Skeletal muscle cell (primary cell): ENCODE measurements around the gene ZC3H4.
"Not testable (repeated sequence)": the region's sequence is repeated elsewhere in the genome, so short reads cannot be mapped to it uniquely, and the experiment has no call there.

Experiments
- DNase-seq: peaks from one replicate; pipeline ENCODE4 v3.0.0-alpha.2; 2010; ENCODE audit warnings: low read depth
- H3K4me3 ChIP-seq: 2 replicates; pipeline ENCODE4 v1.5.1; 2011; ENCODE audit warnings: low read depth, mild to moderate bottlenecking, control low read depth, low read length, moderate library complexity

ZC3H4 gene

GRCh38 chr19:47093841-47094240, 19.7 kb downstream of the ZC3H4 start:
- DNase-seq, result no peak
- H3K4me3 ChIP-seq, result no peak overlapping the region

- no peak for DNase-seq
- no peak overlapping the region for H3K4me3 ChIP-seq
These were observed 20.3 kb downstream of the ZC3H4 start for GRCh38 chr19:47093254-47093653.

- H3K4me3 ChIP-seq, result no peak overlapping the region
- DNase-seq, result no peak
These were observed 23.7 kb downstream of the ZC3H4 start for GRCh38 chr19:47089767-47090350.

GRCh38 chr19:47086280-47086679, 27.3 kb downstream of the ZC3H4 start:
- no peak overlapping the region for H3K4me3 ChIP-seq
- DNase-seq, result no peak

DNA sequence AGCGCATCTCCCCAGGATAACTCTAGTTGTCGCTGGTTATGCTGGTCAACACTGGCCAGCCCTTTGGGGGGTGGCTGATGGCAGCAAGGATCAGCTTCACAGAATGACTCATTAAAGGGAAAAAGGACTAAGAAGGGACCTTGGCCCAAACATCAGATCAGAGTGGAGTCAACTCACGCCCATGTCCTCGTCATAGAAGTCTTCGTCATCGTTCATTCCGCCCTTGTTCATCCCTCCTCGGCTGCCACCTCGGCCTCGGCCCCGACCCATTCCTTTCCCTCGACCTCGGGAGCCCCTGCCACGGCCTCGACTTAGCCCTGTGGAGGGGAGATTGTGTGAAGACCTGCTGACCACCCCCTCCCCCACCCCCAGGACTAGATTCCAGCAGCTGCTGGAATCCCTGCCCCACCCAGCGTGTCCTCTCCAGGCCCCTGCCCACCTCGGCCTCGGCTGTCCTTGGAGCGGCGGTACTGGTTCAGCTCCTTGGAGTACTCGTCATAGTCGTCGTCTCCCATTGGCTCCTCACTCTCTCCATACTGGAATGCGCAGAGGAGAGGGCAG, 28.6 kb downstream of the ZC3H4 start:
- no peak overlapping the region for H3K4me3 ChIP-seq
- DNase-seq, result no peak

DNA sequence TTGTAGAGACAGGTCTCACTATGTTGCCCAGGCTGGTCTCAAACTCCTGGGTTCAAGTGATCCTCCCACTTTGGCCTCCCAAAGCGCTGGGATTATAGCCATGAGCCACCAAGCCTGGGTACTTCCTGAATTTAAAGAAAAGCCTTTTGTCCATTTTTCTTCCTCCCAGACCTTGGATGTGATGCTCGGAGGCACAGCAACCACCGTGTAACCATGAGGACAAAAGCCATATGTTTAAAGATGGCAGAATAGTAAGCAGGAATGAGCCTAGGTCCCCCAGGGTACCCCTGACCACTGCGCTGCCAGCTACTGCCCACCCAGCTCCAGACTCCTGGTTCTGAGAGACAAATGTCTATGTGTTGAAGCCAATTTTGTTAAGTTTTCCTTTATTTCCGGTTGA, 31.1 kb downstream of the ZC3H4 start:
- no peak for DNase-seq

GRCh38 chr19:47081095-47081494, 32.5 kb downstream of the ZC3H4 start:
- no peak overlapping the region for H3K4me3 ChIP-seq
- no peak for DNase-seq

More for the DNA sequence above, 31.1 kb downstream of the ZC3H4 start:
- H3K4me3 ChIP-seq, result no peak overlapping the region

DNA sequence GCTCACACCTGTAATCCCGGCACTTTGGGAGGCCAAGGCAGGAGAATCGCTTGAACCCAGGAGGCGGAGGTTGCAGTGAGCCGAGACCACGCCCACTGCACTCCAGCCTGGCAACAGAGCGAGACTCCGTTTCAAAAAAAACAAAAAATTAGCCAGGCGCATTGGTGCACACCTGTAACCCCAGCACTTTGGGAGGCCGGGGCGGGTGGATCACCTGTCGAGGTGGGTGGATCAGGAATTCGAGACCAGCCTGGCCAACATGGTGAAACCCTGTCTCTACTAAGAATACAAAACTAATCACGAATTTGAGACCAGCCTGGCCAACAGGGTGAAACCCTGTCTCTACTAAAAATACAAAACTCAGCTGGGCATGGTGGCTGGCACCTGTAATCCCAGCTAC, 35.2 kb downstream of the ZC3H4 start:
- not testable (repeated sequence) for DNase-seq, H3K4me3 ChIP-seq

DNA sequence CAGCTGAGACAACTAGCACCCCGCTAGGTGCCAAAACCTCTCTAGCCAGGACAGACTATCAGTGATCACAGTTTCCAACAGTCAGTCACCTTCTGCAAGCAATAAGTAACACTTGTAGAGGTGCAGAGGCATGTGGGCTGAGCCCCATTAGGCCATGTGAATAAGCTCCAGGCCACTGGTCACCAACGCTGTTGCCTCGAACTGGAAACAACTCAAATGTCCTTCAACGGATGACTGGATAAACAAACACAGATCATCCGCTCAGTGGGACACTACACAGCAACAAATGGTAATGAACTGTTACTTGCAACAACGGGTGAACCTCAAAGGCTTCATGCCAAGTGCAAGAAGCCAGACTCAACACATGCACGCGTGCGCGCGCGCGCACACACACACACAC, 37.6 kb downstream of the ZC3H4 start:
- no peak overlapping the region for H3K4me3 ChIP-seq
- DNase-seq, result no peak

- no peak overlapping the region for H3K4me3 ChIP-seq
- no peak for DNase-seq
These were observed 38.3 kb downstream of the ZC3H4 start for GRCh38 chr19:47075179-47075810.

- no peak for DNase-seq
These were observed 39.0 kb downstream of the ZC3H4 start for GRCh38 chr19:47074621-47075020.

GRCh38 chr19:47073574-47073973, 40.0 kb downstream of the ZC3H4 start:
- no peak overlapping the region for H3K4me3 ChIP-seq
- no peak for DNase-seq

More at GRCh38 chr19:47074621-47075020, 39.0 kb downstream of the ZC3H4 start:
- H3K4me3 ChIP-seq, result no peak overlapping the region

DNA sequence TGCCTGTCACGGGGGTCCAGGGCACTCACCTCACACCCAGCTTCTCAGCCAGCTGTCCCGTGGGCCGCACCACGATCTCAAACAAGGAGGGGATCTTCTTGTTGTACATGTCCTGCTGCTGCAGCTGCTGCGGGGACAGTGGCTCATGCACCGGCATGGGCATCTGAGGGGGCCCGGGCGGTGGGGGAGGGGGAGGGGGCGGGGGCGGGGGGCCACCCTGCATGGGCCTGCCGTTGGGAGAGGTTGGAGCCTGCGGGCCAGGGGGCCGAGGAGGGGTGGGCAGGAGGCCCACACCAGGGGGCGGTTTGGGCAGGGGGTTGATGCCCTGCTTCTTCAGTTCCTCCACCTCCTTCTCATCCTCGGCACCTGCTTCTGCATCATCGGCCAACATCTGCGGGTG, 41.3 kb downstream of the ZC3H4 start:
- no peak overlapping the region for H3K4me3 ChIP-seq
- DNase-seq, result no peak

- DNase-seq, result no peak
- H3K4me3 ChIP-seq, result no peak overlapping the region
These were observed 41.8 kb downstream of the ZC3H4 start for GRCh38 chr19:47071731-47072130.

DNA sequence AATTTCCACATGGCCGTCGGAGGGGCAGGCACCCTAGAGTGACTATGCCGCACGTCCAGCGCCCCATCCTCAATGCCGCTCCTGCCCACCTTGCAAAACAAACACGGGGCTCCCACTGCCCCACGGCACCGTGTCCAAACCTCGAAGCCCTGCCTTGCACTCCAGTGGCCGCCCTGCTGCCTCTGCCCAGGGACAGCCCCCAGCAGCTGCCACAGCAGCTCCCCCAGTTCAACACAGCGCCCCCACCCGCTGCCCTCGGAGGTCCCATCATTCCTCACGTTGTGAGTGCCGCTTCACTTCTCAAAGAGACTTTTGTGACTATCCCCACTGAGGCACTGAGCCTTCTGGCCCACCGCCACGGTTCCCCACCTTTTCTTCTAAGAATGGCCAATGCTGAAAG, 42.8 kb downstream of the ZC3H4 start:
- no peak overlapping the region for H3K4me3 ChIP-seq
- DNase-seq, result no peak

DNA sequence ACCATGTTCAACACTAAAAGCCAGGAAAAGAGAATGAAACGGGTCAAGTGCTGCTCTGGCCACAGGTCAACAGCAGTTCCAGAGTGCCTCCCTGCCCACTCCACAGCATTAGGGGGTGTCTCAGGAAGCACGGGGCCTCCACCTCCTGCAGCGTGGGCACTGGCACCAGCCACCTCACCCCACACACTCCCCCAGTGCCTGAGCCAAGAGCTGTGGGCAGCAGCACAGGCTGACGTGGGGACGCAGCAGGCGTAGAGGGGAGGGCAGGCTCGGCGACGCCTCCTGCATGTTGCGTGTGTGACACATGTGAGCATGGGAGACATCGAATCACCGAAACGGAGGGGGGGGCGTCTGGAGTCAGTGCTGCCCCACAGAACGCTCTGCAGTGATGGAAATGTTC, 43.8 kb downstream of the ZC3H4 start:
- no peak for DNase-seq
- H3K4me3 ChIP-seq, result no peak overlapping the region

- no peak overlapping the region for H3K4me3 ChIP-seq
These were observed 44.6 kb downstream of the ZC3H4 start for GRCh38 chr19:47068876-47069406.

DNA sequence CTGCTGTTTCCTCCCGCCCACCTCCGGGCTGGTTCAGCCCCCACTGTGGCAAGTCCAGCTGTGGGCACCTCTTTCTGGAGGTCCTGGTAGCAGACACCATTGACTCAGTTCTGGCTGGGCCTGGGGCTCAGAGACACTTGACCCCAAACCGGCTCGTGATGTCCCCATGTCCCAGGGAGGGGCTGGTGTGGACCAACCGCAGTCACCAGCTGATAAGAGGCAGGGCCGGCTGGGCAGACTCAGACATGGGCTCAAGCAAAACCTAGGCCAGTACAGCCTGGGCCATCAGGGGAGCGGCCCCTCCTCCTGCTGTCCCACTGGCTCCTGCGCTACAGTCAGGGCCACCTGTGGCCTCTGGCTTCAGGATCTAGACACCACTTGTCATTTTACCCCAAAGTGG, 45.3 kb downstream of the ZC3H4 start:
- no peak for DNase-seq
- H3K4me3 ChIP-seq, result no peak overlapping the region

More at GRCh38 chr19:47068876-47069406, 44.6 kb downstream of the ZC3H4 start:
- DNase-seq, result no peak

DNA sequence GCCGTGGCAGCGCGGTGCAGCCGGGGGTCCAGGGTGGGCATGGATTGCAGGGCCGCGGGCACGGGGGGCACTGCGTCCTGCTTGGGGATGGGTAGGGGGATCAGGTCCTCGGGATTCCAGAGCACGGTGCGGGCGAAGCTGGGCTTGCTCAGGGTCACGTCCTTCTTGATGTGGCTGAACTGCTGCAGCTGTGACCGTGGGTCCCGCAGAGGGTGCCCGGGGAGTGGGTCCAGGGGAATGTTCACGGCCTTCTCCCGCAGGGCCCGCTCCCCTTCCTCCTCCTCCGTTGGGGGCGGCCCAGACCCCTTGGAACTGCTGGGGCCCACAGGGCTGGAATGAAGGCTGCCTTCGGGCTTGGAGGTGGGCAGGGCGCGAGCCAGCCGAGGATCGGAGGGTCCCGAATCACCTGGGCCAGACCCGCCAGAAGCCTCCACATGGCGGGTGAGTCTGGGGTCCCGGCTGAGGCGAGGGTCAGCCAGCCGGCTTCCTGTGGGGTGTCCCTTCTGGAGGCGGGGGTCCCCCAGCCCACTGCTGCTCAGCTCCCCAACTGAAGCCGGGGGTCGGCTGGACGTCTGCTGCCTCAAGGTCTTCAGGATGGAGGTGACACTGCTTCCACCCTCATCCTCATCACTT, 46.2 kb downstream of the ZC3H4 start:
- H3K4me3 ChIP-seq, result no peak overlapping the region
- no peak for DNase-seq

GRCh38 chr19:47066376-47067214, 47.0 kb downstream of the ZC3H4 start:
- DNase-seq, result no peak
- H3K4me3 ChIP-seq, result no peak overlapping the region
